OCI-M2 (cell line): ENCODE data around the gene FHL2.

Source experiments
- DNase-seq: peaks from one replicate; lab custom pipeline; 2025; ENCODE audit not compliant: unreplicated experiment; lab: John Stamatoyannopoulos, UW

Gene FHL2

DNA sequence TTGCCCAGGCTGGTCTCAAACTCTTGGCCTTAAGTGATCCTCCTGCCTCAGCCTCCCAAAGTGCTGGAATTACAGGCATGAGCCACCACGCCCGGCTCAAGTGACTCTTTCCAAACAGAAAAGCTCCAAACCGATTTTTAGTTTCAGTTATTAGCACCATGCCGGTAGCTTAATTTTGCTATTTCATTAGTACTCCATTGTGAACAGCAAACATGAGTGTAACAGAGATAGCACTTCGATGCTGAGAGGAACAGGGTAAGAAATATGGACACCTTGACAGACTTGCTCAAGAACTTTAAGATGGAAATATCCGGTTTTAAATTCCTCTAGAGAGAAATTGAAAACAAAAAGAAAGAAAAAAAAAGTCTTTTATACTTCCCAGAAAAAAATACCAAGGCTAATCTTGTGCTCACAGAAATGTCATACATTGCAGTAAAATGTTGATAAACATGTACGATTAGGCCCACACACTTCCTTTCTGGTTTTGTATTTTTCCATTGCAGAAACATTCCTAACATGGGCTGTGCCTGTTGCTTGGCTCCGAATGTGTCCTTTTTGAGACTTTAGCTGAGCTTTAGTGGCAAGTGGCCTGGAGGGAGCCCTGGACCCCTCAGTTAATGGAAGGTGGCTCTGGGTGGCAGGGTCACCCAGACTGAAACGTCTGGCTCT lies 18.3 kb downstream of the FHL2 start:
- peak; percentile 26 for DNase-seq

DNA sequence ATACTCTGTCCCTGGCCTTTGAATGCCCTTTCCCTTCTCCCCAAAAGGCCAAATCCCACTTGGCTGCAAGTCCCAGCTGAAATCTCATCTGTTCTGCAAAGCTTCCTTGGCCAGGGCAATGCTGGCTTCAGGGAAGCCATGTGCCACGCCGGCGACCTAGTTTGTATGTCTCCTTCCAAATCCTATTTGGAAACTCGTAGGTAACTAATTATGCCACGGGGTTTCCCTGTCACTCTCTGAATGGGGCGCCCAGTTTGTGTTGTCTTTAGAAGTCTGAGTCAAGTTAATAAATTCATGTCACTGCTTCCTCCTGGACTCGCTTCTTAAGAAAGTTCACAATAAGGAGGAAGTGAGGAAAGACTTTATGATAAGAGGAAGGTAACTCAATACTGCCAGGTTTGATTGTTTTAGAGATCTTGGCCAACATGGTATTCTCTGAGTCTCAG lies 19.1 kb downstream of the FHL2 start:
- DNase-seq = no peak

DNA sequence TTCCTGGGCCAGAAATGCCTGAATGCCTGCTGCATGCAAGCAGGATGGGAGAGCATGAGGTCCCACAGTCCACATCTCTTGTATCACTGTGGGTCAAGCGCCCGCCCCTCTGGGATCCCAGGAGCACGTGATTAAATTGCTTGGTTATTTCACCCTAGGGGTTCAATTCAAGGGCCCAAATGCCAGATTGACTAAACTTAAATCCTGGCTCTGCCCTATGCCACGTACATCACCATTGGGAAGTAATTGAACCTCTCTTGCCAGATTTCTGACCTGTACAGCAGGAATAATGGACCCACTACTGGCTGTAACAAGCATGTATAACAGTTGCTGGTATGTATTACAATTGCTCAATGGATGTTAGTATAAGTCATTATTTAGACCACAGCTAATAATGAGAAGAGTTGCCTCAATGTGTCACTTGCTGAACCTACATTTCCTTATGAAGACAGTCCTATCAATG lies 19.9 kb downstream of the FHL2 start:
- DNase-seq = no peak

- DNase-seq = no peak
These were observed 20.5 kb downstream of the FHL2 start for GRCh38 chr2:105378276-105378840.

GRCh38 chr2:105377871-105378270 lies 21.0 kb downstream of the FHL2 start:
- DNase-seq = no peak

GRCh38 chr2:105376789-105377240 lies 22.0 kb downstream of the FHL2 start:
- no peak for DNase-seq

DNA sequence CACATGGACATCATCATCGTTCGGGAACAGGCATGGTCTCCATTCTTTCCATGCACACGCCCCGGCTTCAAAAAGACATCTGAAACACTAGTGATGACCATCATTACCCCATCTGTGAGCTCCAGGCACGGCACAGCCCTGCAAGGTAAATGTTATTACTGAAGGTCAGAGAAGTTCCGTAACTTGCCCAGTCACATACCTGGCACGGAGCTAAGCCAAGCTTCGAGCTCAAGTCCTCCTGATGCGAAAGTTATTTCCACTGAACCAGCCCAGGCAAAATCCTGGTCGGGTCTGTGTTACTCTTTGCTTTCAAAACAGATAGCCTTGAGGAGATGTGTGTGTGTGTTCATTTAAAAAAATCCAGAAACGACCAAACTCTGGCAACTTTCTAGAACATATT lies 22.8 kb downstream of the FHL2 start:
- no peak for DNase-seq

- DNase-seq = no peak
These were observed 23.8 kb downstream of the FHL2 start for GRCh38 chr2:105375001-105375561.

DNA sequence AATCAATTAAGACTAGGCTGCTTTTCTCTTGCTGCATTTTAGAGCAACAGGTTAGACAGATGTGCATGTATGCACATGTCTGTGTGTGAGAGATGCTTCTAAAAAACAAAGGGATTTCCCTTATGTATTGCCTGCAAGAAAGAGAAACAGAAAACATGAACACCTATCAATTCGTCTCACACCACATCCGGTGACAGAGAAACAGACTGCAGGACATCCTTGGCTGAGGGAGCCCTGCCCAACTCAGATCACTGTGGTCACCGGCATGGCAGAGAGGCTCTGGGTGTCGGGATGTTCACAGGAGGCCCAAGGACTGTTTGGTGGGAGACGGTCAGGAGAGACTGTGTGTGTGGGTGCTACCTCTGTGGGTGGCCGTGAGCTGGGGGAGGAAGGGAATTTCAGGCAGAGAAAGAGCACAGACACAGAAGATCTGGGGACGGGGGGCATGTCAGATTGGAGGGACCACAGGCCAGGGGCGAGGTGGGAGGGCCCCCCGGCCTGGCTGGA lies 24.9 kb downstream of the FHL2 start:
- DNase-seq = no peak

DNA sequence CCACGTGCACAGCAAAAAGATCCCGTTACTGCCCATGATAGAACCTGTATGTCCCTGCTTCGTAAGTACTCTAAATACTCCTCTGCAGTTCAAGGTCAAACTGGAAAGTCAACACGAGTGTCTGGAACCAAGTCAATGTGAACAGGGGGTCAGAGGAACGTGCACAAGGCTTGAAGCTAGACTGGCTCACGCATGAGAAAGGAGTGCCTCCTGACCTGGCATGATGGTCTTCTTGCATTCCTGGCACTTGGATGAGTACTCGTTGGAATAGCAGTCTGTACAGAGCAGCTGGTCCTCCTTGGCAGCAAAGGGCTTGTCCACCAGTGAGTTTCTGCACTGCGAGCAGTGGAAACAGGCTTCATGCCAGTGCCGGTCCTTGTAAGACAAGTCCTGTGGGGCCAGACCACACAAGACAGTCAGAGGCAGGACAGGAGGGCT lies 25.5 kb downstream of the FHL2 start:
- no peak for DNase-seq

DNA sequence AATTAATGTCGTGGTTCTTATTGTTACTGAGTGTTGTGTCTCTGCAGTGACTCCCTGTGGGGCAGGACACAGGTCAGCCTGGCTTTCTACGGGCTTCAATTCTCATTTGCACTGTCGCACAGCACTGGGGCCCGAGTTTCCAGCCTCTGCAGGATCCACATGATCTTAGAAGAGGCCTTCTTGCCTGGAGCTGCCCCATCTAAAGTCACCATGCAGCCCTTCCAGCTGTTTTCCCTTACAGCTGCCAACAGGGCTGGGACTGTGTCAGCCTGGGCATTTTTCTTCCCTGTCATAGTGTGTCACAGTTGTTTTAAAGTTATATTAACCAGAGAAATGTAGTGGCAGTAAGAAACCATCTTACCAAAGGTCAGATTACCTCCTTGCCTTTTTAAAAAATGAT lies 27.0 kb downstream of the FHL2 start:
- no peak for DNase-seq

- DNase-seq = no peak
These were observed 27.7 kb downstream of the FHL2 start for GRCh38 chr2:105371156-105371555.

- no peak for DNase-seq
These were observed 28.8 kb downstream of the FHL2 start for GRCh38 chr2:105369777-105370690.

- no peak for DNase-seq
These were observed 30.0 kb downstream of the FHL2 start for GRCh38 chr2:105368759-105369408.

- DNase-seq = no peak
These were observed 33.6 kb downstream of the FHL2 start for GRCh38 chr2:105365206-105365605.

GRCh38 chr2:105364436-105365139 lies 34.3 kb downstream of the FHL2 start:
- no peak for DNase-seq

DNA sequence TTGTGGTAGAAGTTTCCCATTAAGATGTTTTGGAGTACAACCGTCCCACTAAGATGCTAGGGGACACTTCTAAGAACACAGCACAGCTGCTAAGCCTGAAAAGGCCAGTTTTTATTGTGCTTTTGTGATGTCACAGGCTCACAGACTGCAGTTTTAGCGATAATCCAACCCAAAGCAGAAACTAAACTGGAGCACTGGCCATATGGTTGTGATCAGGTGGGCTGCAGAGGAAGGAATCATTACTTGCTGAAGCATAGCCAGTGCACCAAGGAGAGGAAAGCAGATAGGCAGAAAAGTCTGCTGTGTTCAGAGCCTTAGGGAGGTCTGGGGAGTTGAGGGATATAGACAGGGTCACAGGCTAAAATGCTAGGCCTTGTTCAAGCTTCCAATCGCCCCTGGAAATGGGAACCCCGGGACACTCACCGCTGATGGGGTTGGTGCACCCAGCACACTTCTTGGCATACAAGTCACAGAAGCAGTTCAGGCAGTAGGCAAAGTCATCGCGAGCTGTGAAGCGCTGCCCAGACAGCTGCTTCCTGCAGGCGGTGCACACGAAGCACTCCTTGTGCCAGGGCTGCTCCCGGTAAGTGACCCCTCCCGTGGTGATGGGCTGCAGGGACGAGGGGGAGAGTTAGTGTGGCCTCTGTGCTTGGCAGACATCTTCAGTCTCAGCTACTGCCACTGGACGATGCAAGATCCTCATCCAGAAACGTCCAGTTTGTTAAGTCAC lies 35.8 kb downstream of the FHL2 start:
- DNase-seq = no peak

DNA sequence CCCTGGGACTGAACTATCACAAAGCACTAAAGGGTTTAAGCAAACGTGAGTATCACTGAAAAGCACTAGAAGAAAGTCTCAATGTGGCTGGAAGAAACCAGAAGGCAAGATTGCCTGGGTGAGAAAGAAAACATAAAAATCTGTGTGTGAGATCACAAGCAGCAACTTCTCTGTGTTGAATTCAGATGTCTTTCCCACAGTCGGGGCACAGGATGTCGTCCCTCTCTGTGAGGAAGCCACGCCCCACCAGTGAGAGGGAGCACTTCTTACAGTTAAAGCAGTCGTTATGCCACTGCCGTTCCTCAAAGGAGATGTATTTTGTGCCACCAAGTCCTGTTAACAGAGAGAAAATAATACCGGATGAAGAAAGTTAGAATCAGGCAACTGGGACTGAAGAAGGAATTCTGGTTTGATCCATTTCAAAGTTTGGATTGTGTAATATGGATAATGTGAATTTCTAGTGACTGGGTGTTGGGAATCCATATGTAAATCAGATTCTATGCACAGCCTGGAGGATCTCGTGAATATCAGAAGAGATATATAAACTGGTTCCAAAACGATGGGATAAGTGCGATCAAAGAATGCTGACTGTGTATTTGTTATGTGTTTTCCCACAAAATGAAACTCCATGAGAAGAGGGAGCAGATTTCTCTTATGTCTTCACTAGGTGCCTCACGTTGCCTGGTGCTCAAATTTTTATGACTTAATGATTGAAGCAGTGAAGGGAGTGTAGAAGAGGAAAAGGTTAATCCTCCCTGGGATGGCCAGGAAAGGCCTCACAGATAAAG lies 37.6 kb downstream of the FHL2 start:
- DNase-seq = no peak

DNA sequence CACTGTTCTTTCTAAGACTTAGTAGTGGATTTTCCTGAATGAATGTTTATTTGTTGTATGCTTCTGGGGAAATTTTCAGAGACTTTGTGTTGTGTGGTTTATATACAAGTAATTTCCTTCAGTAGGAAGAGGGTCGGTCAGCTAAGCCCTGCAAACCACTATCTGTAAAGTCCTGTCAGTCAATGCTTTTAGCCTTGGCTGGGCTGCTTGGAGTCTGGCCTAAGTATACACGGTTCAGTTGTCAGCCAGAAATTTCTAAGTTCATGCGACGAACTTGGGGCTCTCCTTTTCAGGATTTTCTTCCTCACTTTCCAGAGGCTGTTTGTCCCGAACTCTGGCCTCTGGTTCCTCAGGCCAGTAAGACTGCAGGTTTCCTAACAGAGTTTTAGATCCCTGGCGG lies 40.3 kb downstream of the FHL2 start:
- no peak for DNase-seq
